GM18520 (cell line): ENCODE data around the gene MBL2.

ENCODE experiments used
- ATAC-seq: cut with Tn5 transposase; IDR thresholded peaks from one replicate; pipeline ENCODE4 v1.9.1; 2021; ENCODE audit not compliant: unreplicated experiment

Gene MBL2

GRCh38 chr10:52774182-52774581 is 1.6 kb upstream of the MBL2 start:
- no peak for ATAC-seq

GRCh38 chr10:52771534-52772445 is 794 bp downstream of the MBL2 start:
- ATAC-seq = no peak

DNA sequence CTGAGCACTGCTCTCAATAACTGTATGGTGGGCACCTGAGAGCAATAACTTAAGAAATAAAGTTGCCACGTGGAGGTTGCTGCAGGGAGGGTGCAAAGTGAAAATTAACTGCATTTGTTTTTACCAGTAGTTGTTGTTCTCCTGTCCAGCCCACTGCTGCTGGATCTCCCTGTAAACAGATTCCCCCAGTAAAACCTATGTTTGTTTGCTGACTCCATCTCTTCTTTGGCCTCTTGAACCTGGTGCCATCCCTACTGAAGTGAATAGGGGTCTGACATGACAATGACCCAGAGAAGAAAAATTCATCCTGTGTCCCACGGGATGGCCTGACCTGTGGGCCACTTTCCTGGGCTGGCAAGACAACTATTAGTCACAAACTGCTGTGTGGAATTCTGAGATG is 1.7 kb downstream of the MBL2 start:
- no peak for ATAC-seq

- ATAC-seq = no peak
Measured at GRCh38 chr10:52769966-52770365, 2.6 kb downstream of the MBL2 start.

DNA sequence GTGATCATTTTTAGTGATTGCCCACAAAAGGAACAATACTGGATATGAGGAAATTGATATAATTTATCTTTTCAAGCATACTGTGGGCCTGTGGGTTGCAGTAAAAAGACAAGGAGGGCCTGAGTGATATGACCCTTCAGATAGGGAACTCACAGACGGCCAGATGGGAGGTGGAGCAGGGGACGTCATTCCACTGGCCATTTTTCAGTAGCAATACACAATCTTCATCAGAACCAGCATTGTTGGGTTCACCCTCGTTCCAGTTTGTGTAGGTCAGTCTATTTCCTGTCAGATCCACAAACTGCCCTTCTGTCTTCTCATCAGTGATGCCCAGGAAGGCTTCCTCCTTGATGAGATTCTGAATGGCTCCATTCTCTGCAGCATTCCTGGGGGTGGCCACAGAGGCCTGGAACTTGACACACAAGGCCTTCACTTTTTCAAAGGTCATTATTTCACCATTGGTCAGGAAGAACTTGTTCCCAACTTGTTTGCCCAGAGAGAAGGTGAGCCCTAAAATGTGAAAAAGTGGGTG is 4.5 kb downstream of the MBL2 start:
- no peak for ATAC-seq

DNA sequence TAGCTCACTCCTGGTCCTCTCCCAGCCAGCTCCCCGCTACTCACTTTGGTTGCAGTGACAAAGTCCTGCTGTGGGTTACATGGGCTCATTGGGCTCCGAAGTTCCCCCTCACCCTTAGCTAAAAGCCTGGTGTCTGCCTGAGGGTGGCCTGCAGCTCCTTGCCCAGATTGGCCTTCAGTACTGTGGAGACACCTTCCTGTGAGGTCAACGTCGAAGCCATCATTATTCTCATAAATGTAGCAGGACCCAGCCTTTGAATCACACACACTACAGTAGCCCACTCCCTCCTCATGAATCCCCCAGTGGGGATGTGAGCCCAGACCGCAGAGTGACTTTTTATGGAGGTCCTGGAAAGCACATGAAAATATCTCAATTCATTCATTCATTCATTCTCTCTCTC is 10.5 kb downstream of the MBL2 start:
- ATAC-seq = no peak

DNA sequence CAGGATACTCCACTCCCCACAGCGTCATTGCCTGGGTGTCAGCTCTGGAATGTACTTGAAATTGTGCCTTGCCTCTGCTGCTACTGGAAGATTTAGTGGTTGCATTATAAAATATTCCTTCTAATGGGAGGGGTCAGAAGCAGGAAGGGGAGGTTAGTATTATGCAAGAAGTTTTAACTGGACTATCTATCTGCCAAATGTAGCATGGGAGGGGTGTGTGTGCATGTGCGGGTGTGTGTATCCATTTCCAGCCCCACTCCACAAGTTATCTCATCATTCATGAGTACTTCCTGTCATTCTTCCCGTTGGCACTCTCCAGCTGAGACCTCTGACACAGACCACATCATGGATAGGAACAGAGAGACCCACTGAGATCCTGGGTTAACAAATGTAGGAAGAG is 13.4 kb downstream of the MBL2 start:
- no peak for ATAC-seq

DNA sequence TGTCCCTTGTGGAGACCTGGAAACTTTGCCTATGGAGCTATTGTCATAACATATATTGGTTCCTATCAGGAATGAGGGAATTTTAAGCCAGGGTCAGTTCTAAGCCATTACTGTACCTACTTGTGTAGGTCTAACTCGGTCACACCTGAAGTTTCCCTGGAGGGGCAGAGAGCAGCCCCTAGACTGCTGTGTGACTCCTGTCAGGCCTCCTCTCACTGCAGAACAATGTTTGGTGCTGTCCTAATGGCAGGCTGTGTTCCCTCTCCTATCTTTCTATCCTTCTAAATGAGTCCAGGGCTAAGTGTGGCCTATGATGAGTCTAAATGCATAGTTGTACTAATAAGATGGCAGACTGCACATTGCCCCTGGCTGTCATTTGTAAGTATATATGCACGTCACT is 14.2 kb downstream of the MBL2 start:
- no peak for ATAC-seq

GRCh38 chr10:52757773-52758172 is 14.8 kb downstream of the MBL2 start:
- no peak for ATAC-seq

- ATAC-seq = no peak
Measured at GRCh38 chr10:52756966-52757365, 15.6 kb downstream of the MBL2 start.

DNA sequence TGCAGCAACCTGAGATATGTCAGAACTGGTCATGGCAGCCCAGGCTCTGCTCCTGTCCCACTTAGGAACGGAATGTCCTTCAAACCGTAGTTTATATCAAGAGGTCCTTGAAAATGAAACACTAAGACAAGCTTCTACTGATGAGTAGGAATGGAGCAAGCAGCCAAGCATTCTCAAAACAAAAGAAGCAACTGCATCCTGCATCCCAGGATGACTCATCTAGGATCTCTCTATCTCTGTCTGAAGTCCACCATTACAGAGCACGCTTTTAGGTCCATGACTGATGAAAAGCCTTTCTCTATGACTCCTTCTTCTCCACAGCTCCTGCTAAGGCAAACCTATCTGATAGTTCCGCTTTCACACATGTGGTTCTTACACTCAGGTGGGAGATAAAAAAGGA is 16.3 kb downstream of the MBL2 start:
- no peak for ATAC-seq

GRCh38 chr10:52755297-52756062 is 17.1 kb downstream of the MBL2 start:
- ATAC-seq = no peak

DNA sequence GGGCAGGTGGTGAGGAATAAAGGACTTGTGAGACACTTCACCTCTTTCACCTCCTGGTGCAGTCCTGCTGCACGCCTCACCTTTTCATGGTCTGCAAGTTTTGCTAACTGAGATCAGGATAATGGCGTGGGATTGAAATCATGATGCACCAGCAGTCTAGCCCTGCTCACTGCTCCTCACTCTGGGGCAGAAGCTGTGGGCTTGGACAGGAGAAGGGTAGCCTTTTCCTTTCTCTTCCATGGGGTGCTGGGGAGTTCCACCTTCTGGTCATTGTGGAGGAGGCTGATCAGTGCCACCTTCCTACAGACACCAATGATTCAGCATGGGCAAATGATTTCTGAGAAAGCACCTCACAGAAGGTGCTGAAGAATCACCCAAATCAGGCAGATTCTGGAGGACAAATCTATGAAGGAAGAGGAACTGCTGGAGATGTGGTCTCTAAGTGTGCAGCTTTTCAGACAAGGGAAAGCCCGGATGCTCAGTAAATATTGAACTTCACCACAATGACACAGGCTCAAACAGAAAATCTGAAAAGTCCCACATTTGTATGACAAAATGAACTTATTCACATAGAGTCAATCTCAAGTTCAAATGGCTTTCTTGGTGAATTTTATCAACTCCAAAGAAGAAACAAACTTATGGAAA is 19.7 kb downstream of the MBL2 start:
- no peak for ATAC-seq

DNA sequence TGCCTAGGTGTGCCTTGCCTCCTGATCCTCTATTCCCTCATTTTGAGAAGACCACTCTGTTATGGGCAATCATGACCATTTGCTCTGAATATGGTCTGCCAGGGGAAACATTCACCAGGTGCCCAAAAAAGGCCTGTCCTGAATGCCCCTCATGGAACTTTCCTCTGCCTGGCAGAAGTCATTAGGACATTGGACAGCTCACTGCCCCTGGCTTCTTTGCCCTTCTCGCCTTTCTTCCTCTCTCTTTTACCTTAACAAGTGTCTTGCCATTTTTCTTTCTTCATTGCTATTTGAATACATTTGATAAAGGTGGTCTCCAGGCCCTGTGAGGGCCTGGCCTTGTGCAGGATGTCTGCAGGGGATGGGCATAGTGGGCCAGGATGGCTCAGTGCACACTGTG is 20.3 kb downstream of the MBL2 start:
- no peak for ATAC-seq

- no peak for ATAC-seq
Measured at GRCh38 chr10:52751337-52751736, 21.2 kb downstream of the MBL2 start.

GRCh38 chr10:52750629-52751028 is 22.0 kb downstream of the MBL2 start:
- no peak for ATAC-seq

- ATAC-seq = no peak
Measured at GRCh38 chr10:52747694-52748093, 24.9 kb downstream of the MBL2 start.

- ATAC-seq = no peak
Measured at GRCh38 chr10:52746169-52746568, 26.4 kb downstream of the MBL2 start.

DNA sequence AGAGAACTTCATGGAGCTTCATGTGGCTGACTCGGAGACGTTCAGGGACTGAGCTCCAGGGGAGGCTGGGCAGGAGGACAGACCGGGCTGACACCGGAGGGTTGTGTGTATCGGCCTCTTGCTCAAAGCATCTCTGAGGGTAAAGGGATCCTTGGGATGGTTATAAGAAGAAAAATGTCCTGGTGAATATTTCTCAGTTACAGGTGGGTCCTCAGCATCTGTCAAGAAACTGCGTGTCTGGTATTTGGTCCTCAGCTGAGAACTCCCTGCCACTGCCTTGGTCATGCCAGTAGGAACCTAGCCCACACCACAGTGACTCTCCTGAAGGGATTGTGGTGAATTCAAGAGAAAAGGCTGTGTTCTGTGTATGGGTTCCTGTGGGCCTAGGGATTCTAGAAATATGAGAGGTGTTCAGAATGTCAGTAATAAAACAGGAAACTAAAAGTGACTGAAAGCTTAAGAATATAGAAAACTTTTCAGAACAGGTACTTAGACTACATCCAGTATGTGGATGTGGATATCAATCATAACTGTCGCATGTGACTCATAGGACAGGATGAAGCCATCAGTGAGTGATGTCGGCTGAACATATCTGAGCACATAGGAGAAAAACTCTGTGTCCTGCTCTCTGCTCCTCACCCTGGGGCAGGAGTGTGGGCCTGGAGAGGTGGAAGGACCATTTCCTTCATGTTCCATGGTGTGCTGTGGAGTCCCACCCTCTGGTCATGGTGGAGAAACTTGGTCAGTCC is 28.4 kb downstream of the MBL2 start:
- no peak for ATAC-seq

DNA sequence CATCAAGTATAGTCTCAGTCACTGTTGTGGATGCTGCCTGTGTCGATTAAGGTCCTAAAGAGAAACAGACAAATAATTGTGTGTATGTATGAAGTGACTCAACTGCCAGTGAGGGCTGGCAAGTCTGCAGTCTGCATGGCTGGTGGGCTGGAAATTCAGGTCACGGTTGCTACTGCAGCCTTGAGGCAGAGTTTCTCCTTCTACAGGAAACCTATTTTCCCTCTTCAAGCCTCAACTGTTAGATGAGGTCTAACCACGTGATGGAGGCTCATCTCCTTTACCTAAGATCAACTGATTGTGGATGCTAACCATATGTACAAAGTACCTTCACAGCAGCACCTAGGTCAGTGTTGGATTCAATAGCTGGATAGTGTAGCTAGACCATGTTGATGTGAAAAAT is 29.9 kb downstream of the MBL2 start:
- ATAC-seq = no peak

GRCh38 chr10:52741851-52742250 is 30.7 kb downstream of the MBL2 start:
- no peak for ATAC-seq
